ENCODE results near the gene PTCH2. TPM values are rescaled to one million over a fixed set of nuclear protein-coding genes. Genes with fewer than 3 reads are reported as not detected.

PTCH2 gene
- total and polyA plus RNA-seq, 2 of the 13 experiments (the other 11 are each of a cell fraction or from before 2014, with no cell fraction given) = 0.60 to 1.5 TPM

- 0 out of 2 replicates have a peak, but pooled peaks have one; percentile 50 for TF ChIP-seq ZNF543 (CRISPR knock-in tag; IDR thresholded peaks at IDR 0.05)
Observed at GRCh38 chr1:44785501-44786137, 57.4 kb downstream of the PTCH2 start (continued).

GRCh38 chr1:44785029-44785380, 58.0 kb downstream of the PTCH2 start:
- in situ Hi-C loops (cut with HindIII; ENCODE audit: extremely low pct_ligation_motif_present, low pct_unique_long_range_greater_than_20kb) = no loop called here
- POLR2A ChIA-PET = interaction anchor here (1.0 to 3.6 kb wide), 10 partner anchors 9 to 518 kb away, joined by 3 to 47 read pairs (median 10); partner anchors contain the start of genes BTBD19, DYNLT4, EIF2B3 and PLK3
- H3K27me3 ChIP-seq (ENCODE audit: control insufficient read depth in 1 of 2, insufficient read depth in 2 of 2, low read length in 2 of 2) = peaks cover 3 to 13% of the 10 kb centered on the region in 2 experiments; a peak in 2 of 5 replicates

More at GRCh38 chr1:44785029-44785380, 58.0 kb downstream of the PTCH2 start:
- Histone ChIP-seq H3K27ac (ENCODE audit: extremely low read length, insufficient read depth, low read length) (no peak overlapping the region), H3K4me3 (replicated peaks in 1 of 3; ENCODE audit: insufficient read depth in 1 of 3, low read depth in 2 of 3, low read length in 3 of 3) (peak overlapping the region; percentile 54 to 79 (median 61)), H3K4me2 (ENCODE audit: low read depth, low read length) (peak overlapping the region; percentile 76), H3K4me1 (ENCODE audit: insufficient read depth, low read length) (peaks cover 53% of the 10 kb centered on the region), H3K36me3 (replicated peaks in 1 of 2; ENCODE audit: control insufficient read depth in 1 of 2, insufficient read depth in 2 of 2, low read length in 2 of 2) (no peaks in the 10 kb centered on the region), H3K9me3 (ENCODE audit: low read length) (no peaks in the 10 kb centered on the region), H3K79me2 (ENCODE audit: insufficient read depth, low read length) (no peaks in the 10 kb centered on the region), H2AFZ (ENCODE audit: low read length) (no peak overlapping the region), H3K9ac (ENCODE audit: insufficient read depth, low read depth, low read length) (peak overlapping the region; percentile 83), H4K20me1 (ENCODE audit: insufficient read depth, low read length) (no peaks in the 10 kb centered on the region)
- CTCF ChIA-PET (ENCODE audit: low intra/inter-chr PET ratio, low total read pairs) = no interaction called here
- peak; percentile 1 for TF ChIP-seq ZNF883 (CRISPR knock-in tag; IDR thresholded peaks at IDR 0.05; ENCODE audit: not compliant biosample characterization)
- 0 out of 2 replicates have a peak, but pooled peaks have one; percentile 15 for TF ChIP-seq MEIS1 (CRISPR knock-in tag; IDR thresholded peaks at IDR 0.05; ENCODE audit: borderline replicate concordance)
- TF ChIP-seq ZSCAN12 (CRISPR knock-in tag; IDR thresholded peaks at IDR 0.05) = no peak
- TF ChIP-seq SKIL (CRISPR knock-in tag; IDR thresholded peaks at IDR 0.05; ENCODE audit: borderline replicate concordance) = no peak
- TF ChIP-seq HNRNPL (IDR thresholded peaks at IDR 0.05; ENCODE audit: low read depth, low read length) = peak; percentile 67
- FAIRE-seq (no peak), ATAC-seq (peak; percentile 9), DNase-seq (ENCODE audit: low spot score) (no peak)
- intact Hi-C loops (cut with micrococcal nuclease; ENCODE audit: unreplicated experiment) = no loop called here
- WGBS (ENCODE audit: low lambda C conversion rate) = 39% methylated on average over 6 of the region's 6 CpGs
- no TSS peak for BruUV-seq (replicated peaks)

Data from HepG2 (cell line).